DND-41 (cell line): ENCODE measurements around the gene STAB2.

Experiments
- ATAC-seq: fragments of 200-7000 bp; cut with Tn5 transposase; 3 replicates; pipeline ENCODE4 v1.9.1; 2021; ENCODE audit warnings: low read depth; ENCODE audit not compliant: insufficient read depth
- DNase-seq: peaks from one replicate; pipeline ENCODE4 v3.0.0-alpha.2; 2020
- H2AFZ ChIP-seq: 2 replicates; pipeline ENCODE4 v1.6.0; 2012; ENCODE audit warnings: low read depth, low read length
- H3K27ac ChIP-seq: 2 replicates; pipeline ENCODE4 v1.5.1; 2012; ENCODE audit warnings: low read length, inconsistent platforms
- H3K27me3 ChIP-seq: fragments of 200-600 bp; sonication (generic); 2 replicates; pipeline ENCODE4 v1.6.0; 2012; ENCODE audit warnings: low read length, mild to moderate bottlenecking, inconsistent platforms; ENCODE audit not compliant: insufficient read depth, poor library complexity
- H3K36me3 ChIP-seq: 2 replicates; pipeline ENCODE4 v1.5.1; 2012; ENCODE audit warnings: low read length, inconsistent platforms; ENCODE audit not compliant: insufficient read depth
- H3K4me1 ChIP-seq: 2 replicates; pipeline ENCODE4 v1.5.1; 2012; ENCODE audit warnings: mild to moderate bottlenecking, low read length; ENCODE audit not compliant: insufficient read depth
- H3K4me2 ChIP-seq: 2 replicates; pipeline ENCODE4 v1.6.0; 2012; ENCODE audit warnings: mild to moderate bottlenecking, moderate library complexity, low read length, inconsistent platforms; ENCODE audit not compliant: insufficient read depth
- H3K4me3 ChIP-seq, 2 experiments: fragments of 200-600 bp in 1 of 2; shearing (Covaris generic) in 1 of 2; 2 replicates each; pipeline ENCODE4 v1.5.1; 2012 to 2016; ENCODE audit warnings: inconsistent platforms in 2 of 2, low read length in 2 of 2, mild to moderate bottlenecking in 2 of 2, low read depth in 1 of 2, moderate library complexity in 1 of 2
- H3K79me2 ChIP-seq: 2 replicates; pipeline ENCODE4 v1.6.0; 2012; ENCODE audit warnings: low read length, inconsistent platforms; ENCODE audit not compliant: insufficient read depth
- H3K9ac ChIP-seq: 2 replicates; pipeline ENCODE4 v1.6.0; 2012; ENCODE audit warnings: low read depth, mild to moderate bottlenecking, inconsistent platforms, low read length, moderate library complexity
- H3K9me3 ChIP-seq: 2 replicates; pipeline ENCODE4 v1.5.1; 2012; ENCODE audit warnings: low read length, moderate library complexity, mild to moderate bottlenecking, inconsistent platforms; ENCODE audit not compliant: insufficient read depth, severe bottlenecking
- H4K20me1 ChIP-seq: 2 replicates; pipeline ENCODE4 v1.6.0; 2012; ENCODE audit warnings: low read length; ENCODE audit not compliant: insufficient read depth
- CTCF ChIP-seq: IDR thresholded peaks from 2 replicates; pipeline ENCODE4 v1.5.1; 2012; ENCODE audit warnings: borderline replicate concordance, low read length, moderate library complexity, mild to moderate bottlenecking; ENCODE audit not compliant: poor library complexity, severe bottlenecking; ENCODE audit errors: extremely low read depth
- EZH2 ChIP-seq: IDR thresholded peaks from 3 replicates; pipeline ENCODE4 v1.6.1; 2012; ENCODE audit warnings: borderline replicate concordance, low read depth, mild to moderate bottlenecking, moderate library complexity, low read length, inconsistent platforms; ENCODE audit not compliant: severe bottlenecking

The STAB2 gene

GRCh38 chr12:103558879-103559278 lies 28.2 kb upstream of the STAB2 start:
- Histone ChIP-seq H2AFZ (no peak overlapping the region), H3K9me3 (no peaks in the 10 kb centered on the region), H3K36me3 (no peaks in the 10 kb centered on the region), H3K4me2 (no peak overlapping the region), H3K79me2 (no peaks in the 10 kb centered on the region), H4K20me1 (no peaks in the 10 kb centered on the region), H3K9ac (no peak overlapping the region), H3K4me3 (no peak overlapping the region), H3K27me3 (no peaks in the 10 kb centered on the region), H3K4me1 (no peaks in the 10 kb centered on the region), H3K27ac (no peak overlapping the region)
- DNase-seq (no peak), ATAC-seq (no peak)
- no peak for TF ChIP-seq EZH2
- no peak for TF ChIP-seq CTCF

GRCh38 chr12:103560604-103561101 lies 26.4 kb upstream of the STAB2 start:
- DNase-seq (no peak), ATAC-seq (no peak)
- no peak overlapping the region for H3K4me2 ChIP-seq
- no peak overlapping the region for H3K9ac ChIP-seq
- H3K9me3 ChIP-seq, result peaks cover 9% of the 10 kb centered on the region
- no peaks in the 10 kb centered on the region for H3K4me1 ChIP-seq
- no peaks in the 10 kb centered on the region for H3K36me3 ChIP-seq
- H3K27ac ChIP-seq, result no peak overlapping the region
- TF ChIP-seq CTCF (no peak), EZH2 (no peak)
- H3K27me3 ChIP-seq, result no peaks in the 10 kb centered on the region
- no peak overlapping the region for H3K4me3 ChIP-seq
- H3K79me2 ChIP-seq, result no peaks in the 10 kb centered on the region
- no peaks in the 10 kb centered on the region for H4K20me1 ChIP-seq
- H2AFZ ChIP-seq, result no peak overlapping the region

- H3K27me3 ChIP-seq, result no peaks in the 10 kb centered on the region
- H3K36me3 ChIP-seq, result no peaks in the 10 kb centered on the region
- no peak overlapping the region for H2AFZ ChIP-seq
- no peak for TF ChIP-seq CTCF
- TF ChIP-seq EZH2, result no peak
- H3K9ac ChIP-seq, result no peak overlapping the region
- no peaks in the 10 kb centered on the region for H4K20me1 ChIP-seq
- no peak for ATAC-seq
- no peak overlapping the region for H3K4me2 ChIP-seq
- H3K4me1 ChIP-seq, result no peaks in the 10 kb centered on the region
- no peak for DNase-seq
- no peak overlapping the region for H3K27ac ChIP-seq
- H3K4me3 ChIP-seq, result no peak overlapping the region
- H3K79me2 ChIP-seq, result no peaks in the 10 kb centered on the region
- H3K9me3 ChIP-seq, result peaks cover 11% of the 10 kb centered on the region
Measured at GRCh38 chr12:103561174-103561573, 25.9 kb upstream of the STAB2 start.

GRCh38 chr12:103566398-103566797 lies 20.7 kb upstream of the STAB2 start:
- Histone ChIP-seq H3K4me1 (no peaks in the 10 kb centered on the region), H3K36me3 (no peaks in the 10 kb centered on the region), H3K9me3 (peaks cover 18% of the 10 kb centered on the region), H3K27me3 (no peaks in the 10 kb centered on the region), H3K27ac (no peak overlapping the region), H2AFZ (no peak overlapping the region), H3K9ac (no peak overlapping the region), H3K4me3 (no peak overlapping the region), H3K79me2 (no peaks in the 10 kb centered on the region), H4K20me1 (no peaks in the 10 kb centered on the region), H3K4me2 (no peak overlapping the region)
- DNase-seq (no peak), ATAC-seq (no peak)
- no peak for TF ChIP-seq EZH2
- no peak for TF ChIP-seq CTCF
